ENCODE results near the gene SHMT1.

The SHMT1 gene

GRCh38 chr17:18326039-18326438 is 37.3 kb downstream of the SHMT1 start:
- no peak overlapping the region for H3K4me3 ChIP-seq (ENCODE audit: severe bottlenecking)
- no peaks in the 10 kb centered on the region for H3K4me1 ChIP-seq (ENCODE audit: insufficient read depth, poor library complexity, severe bottlenecking)
- H3K9me3 ChIP-seq (ENCODE audit: severe bottlenecking) = no peaks in the 10 kb centered on the region
- no peak overlapping the region for H3K27ac ChIP-seq (ENCODE audit: poor library complexity, severe bottlenecking)
- peaks cover 56% of the 10 kb centered on the region for H3K36me3 ChIP-seq (ENCODE audit: low read depth)
- TF ChIP-seq CTCF (IDR thresholded peaks at IDR 0.05; ENCODE audit: poor library complexity, severe bottlenecking) = no peak
- no peaks in the 10 kb centered on the region for H3K27me3 ChIP-seq (ENCODE audit: insufficient read depth, poor library complexity, severe bottlenecking)
- ATAC-seq (ENCODE audit: low read depth) = no peak
- no peak for DNase-seq (ENCODE audit: low spot score)

GRCh38 chr17:18324140-18325050 is 39.0 kb downstream of the SHMT1 start:
- ATAC-seq (ENCODE audit: low read depth) (no peak), DNase-seq (ENCODE audit: low spot score) (no peak)
- Histone ChIP-seq H3K36me3 (ENCODE audit: low read depth) (peaks cover 58% of the 10 kb centered on the region), H3K27ac (ENCODE audit: poor library complexity, severe bottlenecking) (no peak overlapping the region), H3K27me3 (ENCODE audit: insufficient read depth, poor library complexity, severe bottlenecking) (no peaks in the 10 kb centered on the region), H3K4me1 (ENCODE audit: insufficient read depth, poor library complexity, severe bottlenecking) (no peaks in the 10 kb centered on the region), H3K4me3 (ENCODE audit: severe bottlenecking) (no peak overlapping the region), H3K9me3 (ENCODE audit: severe bottlenecking) (no peaks in the 10 kb centered on the region)
- no peak for TF ChIP-seq CTCF (IDR thresholded peaks at IDR 0.05; ENCODE audit: poor library complexity, severe bottlenecking)

- Histone ChIP-seq H3K27ac (ENCODE audit: poor library complexity, severe bottlenecking) (no peak overlapping the region), H3K4me1 (ENCODE audit: insufficient read depth, poor library complexity, severe bottlenecking) (no peaks in the 10 kb centered on the region), H3K36me3 (ENCODE audit: low read depth) (peaks cover 57% of the 10 kb centered on the region), H3K27me3 (ENCODE audit: insufficient read depth, poor library complexity, severe bottlenecking) (no peaks in the 10 kb centered on the region), H3K4me3 (ENCODE audit: severe bottlenecking) (no peak overlapping the region), H3K9me3 (ENCODE audit: severe bottlenecking) (no peaks in the 10 kb centered on the region)
- no peak for ATAC-seq (ENCODE audit: low read depth)
- DNase-seq (ENCODE audit: low spot score) = no peak
- no peak for TF ChIP-seq CTCF (IDR thresholded peaks at IDR 0.05; ENCODE audit: poor library complexity, severe bottlenecking)
Observed at GRCh38 chr17:18323507-18324139, 39.7 kb downstream of the SHMT1 start.

- DNase-seq (ENCODE audit: low spot score) (no peak), ATAC-seq (ENCODE audit: low read depth) (peak; percentile 8; the same call in 1 of the 3 replicates)
- peaks cover under 1% of the 10 kb centered on the region for H3K4me1 ChIP-seq (ENCODE audit: insufficient read depth, poor library complexity, severe bottlenecking)
- H3K9me3 ChIP-seq (ENCODE audit: severe bottlenecking) = no peaks in the 10 kb centered on the region
- H3K27me3 ChIP-seq (ENCODE audit: insufficient read depth, poor library complexity, severe bottlenecking) = no peaks in the 10 kb centered on the region
- no peak overlapping the region for H3K27ac ChIP-seq (ENCODE audit: poor library complexity, severe bottlenecking)
- TF ChIP-seq CTCF (IDR thresholded peaks at IDR 0.05; ENCODE audit: poor library complexity, severe bottlenecking) = no peak
- H3K4me3 ChIP-seq (ENCODE audit: severe bottlenecking) = no peak overlapping the region
- peaks cover 58% of the 10 kb centered on the region for H3K36me3 ChIP-seq (ENCODE audit: low read depth)
Observed at GRCh38 chr17:18323007-18323406, 40.3 kb downstream of the SHMT1 start.

All from RWPE2 (cell line).